Peyer's patch (tissue), 4 donors: ENCODE data around the gene ANO2. TPM values are rescaled to one million over a fixed set of nuclear protein-coding genes. Genes with fewer than 3 reads are reported as not detected.

Source experiments
- DNase-seq, 3 donors: peaks; one replicate each; pipeline ENCODE4 v3.0.0-alpha.2; 2017 to 2019
- H3K27ac ChIP-seq, 4 donors: fragments of 200-600 bp; sonication (generic); one replicate each; pipeline ENCODE4 v1.5.1; 2016 to 2019
- H3K27me3 ChIP-seq, 2 donors: fragments of 200-600 bp; sonication (generic); one replicate each; pipeline ENCODE4 v1.5.1; 2019
- H3K36me3 ChIP-seq, 3 donors: fragments of 200-600 bp; sonication (generic); one replicate each; pipeline ENCODE4 v1.5.1; 2016 to 2019
- H3K4me1 ChIP-seq, 4 donors: fragments of 200-600 bp; sonication (generic); one replicate each; pipeline ENCODE4 v1.5.1; 2016 to 2019
- H3K4me3 ChIP-seq, 4 donors: fragments of 200-600 bp; sonication (generic); 1 replicate in 3 of 4; 2 replicates in 1 of 4; pipeline ENCODE4 v1.5.1; 2016 to 2019; ENCODE audit warnings: mild to moderate bottlenecking in 1 of 4
- H3K9me3 ChIP-seq, 4 donors: fragments of 200-600 bp; sonication (generic); one replicate each; pipeline ENCODE4 v1.5.1; 2016 to 2019; ENCODE audit warnings: mild to moderate bottlenecking in 1 of 4
- CTCF ChIP-seq, 6 experiments: fragments of 450-650 bp in 4 of 6; fragments of 200-600 bp in 2 of 6; sonication (generic) in 1 of 6; IDR thresholded peaks; one replicate each; pipeline ENCODE4 v1.5.1; 2017 to 2019; ENCODE audit warnings: antibody characterized with exemption in 6 of 6, mild to moderate bottlenecking in 3 of 6, moderate library complexity in 1 of 6
- POLR2A ChIP-seq, 2 donors: fragments of 450-650 bp; IDR thresholded peaks; one replicate each; pipeline ENCODE4 v1.5.1; 2017; ENCODE audit warnings: antibody characterized with exemption in 2 of 2, mild to moderate bottlenecking in 2 of 2, moderate library complexity in 2 of 2
- total RNA-seq, 4 donors: library from RNA; depleted of rRNA; stranded (reverse); fragments of >200 nt; gene quantifications; one replicate each; pipeline ENCODE4 v1.1.0, GENCODE V29; 2016

Gene ANO2
- total RNA-seq, 4 donors from 2014 or later: 0.53 to 23.9 (median 5.8) TPM

- Histone ChIP-seq H3K27me3 (peaks cover 0 to 3% of the 10 kb centered on the region in 2 donors), H3K9me3 (no peaks in the 10 kb centered on the region), H3K4me3 (no peak overlapping the region), H3K36me3 (no peaks in the 10 kb centered on the region), H3K27ac (no peak overlapping the region), H3K4me1 (no peaks in the 10 kb centered on the region)
- TF ChIP-seq CTCF (IDR thresholded peaks at IDR 0.05): no peak
- no peak for TF ChIP-seq POLR2A (IDR thresholded peaks at IDR 0.05)
- DNase-seq: no peak
Observed at GRCh38 chr12:5900533-5901205, 44.4 kb downstream of the ANO2 start.

GRCh38 chr12:5900076-5900475, 45.0 kb downstream of the ANO2 start:
- H3K4me1 ChIP-seq: no peaks in the 10 kb centered on the region
- no peak overlapping the region for H3K27ac ChIP-seq
- H3K4me3 ChIP-seq: no peak overlapping the region
- no peak for DNase-seq
- H3K27me3 ChIP-seq: peaks cover 0 to 3% of the 10 kb centered on the region in 2 donors
- no peaks in the 10 kb centered on the region for H3K9me3 ChIP-seq
- TF ChIP-seq CTCF (IDR thresholded peaks at IDR 0.05) (no peak), POLR2A (IDR thresholded peaks at IDR 0.05) (no peak)
- no peaks in the 10 kb centered on the region for H3K36me3 ChIP-seq

- Histone ChIP-seq H3K4me3 (no peak overlapping the region), H3K9me3 (no peaks in the 10 kb centered on the region), H3K27me3 (peaks cover 0 to 3% of the 10 kb centered on the region in 2 donors), H3K27ac (no peak overlapping the region), H3K36me3 (no peaks in the 10 kb centered on the region), H3K4me1 (no peaks in the 10 kb centered on the region)
- TF ChIP-seq CTCF (IDR thresholded peaks at IDR 0.05) (no peak), POLR2A (IDR thresholded peaks at IDR 0.05) (no peak)
- DNase-seq: no peak
Observed at GRCh38 chr12:5899675-5900074, 45.4 kb downstream of the ANO2 start.

- TF ChIP-seq POLR2A (IDR thresholded peaks at IDR 0.05) (no peak), CTCF (IDR thresholded peaks at IDR 0.05) (no peak)
- Histone ChIP-seq H3K4me1 (no peaks in the 10 kb centered on the region), H3K27me3 (peaks cover 0 to 3% of the 10 kb centered on the region in 2 donors), H3K27ac (no peak overlapping the region), H3K36me3 (no peaks in the 10 kb centered on the region), H3K9me3 (no peaks in the 10 kb centered on the region), H3K4me3 (no peak overlapping the region)
- DNase-seq: no peak
Observed at GRCh38 chr12:5898874-5899273, 46.2 kb downstream of the ANO2 start.

- no peaks in the 10 kb centered on the region for H3K36me3 ChIP-seq
- no peaks in the 10 kb centered on the region for H3K9me3 ChIP-seq
- no peaks in the 10 kb centered on the region for H3K4me1 ChIP-seq
- H3K27ac ChIP-seq: no peak overlapping the region
- no peaks in the 10 kb centered on the region for H3K27me3 ChIP-seq
- DNase-seq: no peak
- no peak overlapping the region for H3K4me3 ChIP-seq
- TF ChIP-seq POLR2A (IDR thresholded peaks at IDR 0.05) (no peak), CTCF (IDR thresholded peaks at IDR 0.05) (no peak)
Observed at GRCh38 chr12:5889381-5890047, 55.5 kb downstream of the ANO2 start.
